HG03135 (cell line): ENCODE measurements around the gene GPX5.

ENCODE experiments used
- ATAC-seq: cut with Tn5 transposase; IDR thresholded peaks from one replicate; pipeline ENCODE4 v1.9.1; 2021; ENCODE audit warnings: mild to moderate bottlenecking, moderate library complexity; ENCODE audit not compliant: unreplicated experiment

GPX5 gene

GRCh38 chr6:28553384-28553985, 27.8 kb downstream of the GPX5 start:
- ATAC-seq: no peak

GRCh38 chr6:28553986-28554881, 28.6 kb downstream of the GPX5 start:
- no peak for ATAC-seq

- no peak for ATAC-seq
These were observed 29.5 kb downstream of the GPX5 start for GRCh38 chr6:28555136-28555535.

GRCh38 chr6:28558629-28559028, 32.9 kb downstream of the GPX5 start:
- ATAC-seq: no peak

GRCh38 chr6:28563430-28564095, 37.9 kb downstream of the GPX5 start:
- ATAC-seq: no peak

- ATAC-seq: no peak
These were observed 40.3 kb downstream of the GPX5 start for GRCh38 chr6:28565823-28566526.

- ATAC-seq: no peak
These were observed 41.0 kb downstream of the GPX5 start for GRCh38 chr6:28566527-28567252.

GRCh38 chr6:28567506-28567905, 41.8 kb downstream of the GPX5 start:
- ATAC-seq: no peak

GRCh38 chr6:28568515-28569108, 42.9 kb downstream of the GPX5 start:
- ATAC-seq: no peak

- ATAC-seq: no peak
These were observed 44.1 kb downstream of the GPX5 start for GRCh38 chr6:28569748-28570147.

- ATAC-seq: no peak
These were observed 54.8 kb downstream of the GPX5 start for GRCh38 chr6:28580475-28580874.

- ATAC-seq: no peak
These were observed 57.8 kb downstream of the GPX5 start for GRCh38 chr6:28583463-28583862.
